ENCODE data around the gene PXT1. TPM values are rescaled to one million over a fixed set of nuclear protein-coding genes. Genes with fewer than 3 reads are reported as not detected.

PXT1 gene
- total and polyA plus RNA-seq, 2 donors (not counting 1 experiment from before 2014, with no cell fraction given) = 0.52 TPM; not detected in 1

DNA sequence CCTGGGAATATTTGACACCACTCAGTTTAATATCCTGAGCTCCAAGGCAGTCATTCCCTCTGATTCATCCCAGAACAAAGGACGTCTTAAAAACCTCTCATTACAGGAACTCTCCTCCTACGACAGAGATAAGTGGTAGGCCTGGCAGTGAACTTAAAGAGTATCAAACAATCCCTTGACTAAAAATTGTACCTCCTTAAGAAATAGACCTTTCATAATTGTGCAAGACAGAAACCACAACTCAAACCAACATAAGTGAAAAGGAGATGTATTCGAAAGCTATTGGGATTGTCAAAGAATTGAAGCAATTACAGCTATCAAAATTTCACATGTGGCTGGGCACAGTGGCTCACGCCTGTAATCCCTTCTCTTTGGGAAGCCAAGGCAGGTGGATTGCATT, 86.8 kb downstream of the PXT1 start:
- intact Hi-C loops (cut with micrococcal nuclease) = no loop called here
- no CpG with 5 or more reads among the region's 4 CpGs for WGBS (ENCODE audit: insufficient coverage)
- TF ChIP-seq EZH2 (IDR thresholded peaks at IDR 0.05; ENCODE audit: borderline replicate concordance, insufficient read depth, low read depth, low read length, poor library complexity, severe bottlenecking) = no peak
- TF ChIP-seq, protein P1, sequence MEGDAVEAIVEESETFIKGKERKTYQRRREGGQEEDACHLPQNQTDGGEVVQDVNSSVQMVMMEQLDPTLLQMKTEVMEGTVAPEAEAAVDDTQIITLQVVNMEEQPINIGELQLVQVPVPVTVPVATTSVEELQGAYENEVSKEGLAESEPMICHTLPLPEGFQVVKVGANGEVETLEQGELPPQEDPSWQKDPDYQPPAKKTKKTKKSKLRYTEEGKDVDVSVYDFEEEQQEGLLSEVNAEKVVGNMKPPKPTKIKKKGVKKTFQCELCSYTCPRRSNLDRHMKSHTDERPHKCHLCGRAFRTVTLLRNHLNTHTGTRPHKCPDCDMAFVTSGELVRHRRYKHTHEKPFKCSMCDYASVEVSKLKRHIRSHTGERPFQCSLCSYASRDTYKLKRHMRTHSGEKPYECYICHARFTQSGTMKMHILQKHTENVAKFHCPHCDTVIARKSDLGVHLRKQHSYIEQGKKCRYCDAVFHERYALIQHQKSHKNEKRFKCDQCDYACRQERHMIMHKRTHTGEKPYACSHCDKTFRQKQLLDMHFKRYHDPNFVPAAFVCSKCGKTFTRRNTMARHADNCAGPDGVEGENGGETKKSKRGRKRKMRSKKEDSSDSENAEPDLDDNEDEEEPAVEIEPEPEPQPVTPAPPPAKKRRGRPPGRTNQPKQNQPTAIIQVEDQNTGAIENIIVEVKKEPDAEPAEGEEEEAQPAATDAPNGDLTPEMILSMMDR (IDR thresholded peaks at IDR 0.05) = no peak
- Mint-ChIP-seq H3K27me3 (no peaks in the 10 kb centered on the region), H3K9me3 (ENCODE audit: insufficient read depth) (peaks cover 2% of the 10 kb centered on the region), H3K4me3 (no peak overlapping the region), H3K4me1 (peaks cover 21% of the 10 kb centered on the region), H3K27ac (no peak overlapping the region)
- no peaks in the 10 kb centered on the region for H4K20me1 ChIP-seq (ENCODE audit: control insufficient read depth, insufficient read depth, low read length, poor library complexity, severe bottlenecking)
- no peak for DNase-seq
- CTCF ChIA-PET = interaction anchor here (4.8 to 15.7 kb wide), 2 partner anchors 15 to 51 kb away, joined by 20 to 149 read pairs; no protein-coding TSS in a partner anchor
- H3K4me2 ChIP-seq (replicated peaks; ENCODE audit: low read depth, low read length, poor library complexity, severe bottlenecking) = no peak overlapping the region
- peaks cover 0 to 3% (median 0%) of the 10 kb centered on the region in 3 donors for H3K9me3 ChIP-seq (ENCODE audit: control extremely low read depth in 1 of 3, control insufficient read depth in 2 of 3, insufficient read depth in 1 of 3, low read length in 2 of 3)
- ATAC-seq (ENCODE audit: low read depth) = no peak
- H3K27me3 ChIP-seq (replicated peaks in 1 of 4; ENCODE audit: control extremely low read depth in 1 of 4, control insufficient read depth in 3 of 4, insufficient read depth in 4 of 4, low read length in 3 of 4) = no peaks in the 10 kb centered on the region
- H3K27ac ChIP-seq (ENCODE audit: low read length in 2 of 2) = no peak overlapping the region
- POLR2A ChIA-PET = no interaction called here
- H3K9ac ChIP-seq (ENCODE audit: low read length) = no peak overlapping the region
- H3K79me2 ChIP-seq (ENCODE audit: control insufficient read depth, insufficient read depth, low read length) = no peaks in the 10 kb centered on the region
- no peaks in the 10 kb centered on the region for H3K36me3 ChIP-seq (replicated peaks in 1 of 2; ENCODE audit: control extremely low read depth in 1 of 2, control insufficient read depth in 1 of 2, extremely low read depth in 1 of 2, insufficient read depth in 2 of 2, low read length in 1 of 2)
- peaks cover 16 to 22% of the 10 kb centered on the region in 2 donors for H3K4me1 ChIP-seq (ENCODE audit: control insufficient read depth in 2 of 2, insufficient read depth in 2 of 2, low read length in 2 of 2)
- no peak overlapping the region for H3K4me3 ChIP-seq (ENCODE audit: control extremely low read depth in 1 of 5, extremely low read depth in 1 of 5, insufficient read depth in 1 of 5, low read depth in 2 of 5, low read length in 4 of 5)
- H2AFZ ChIP-seq (ENCODE audit: insufficient read depth, low read depth, low read length, poor library complexity, severe bottlenecking) = no peak overlapping the region

DNA sequence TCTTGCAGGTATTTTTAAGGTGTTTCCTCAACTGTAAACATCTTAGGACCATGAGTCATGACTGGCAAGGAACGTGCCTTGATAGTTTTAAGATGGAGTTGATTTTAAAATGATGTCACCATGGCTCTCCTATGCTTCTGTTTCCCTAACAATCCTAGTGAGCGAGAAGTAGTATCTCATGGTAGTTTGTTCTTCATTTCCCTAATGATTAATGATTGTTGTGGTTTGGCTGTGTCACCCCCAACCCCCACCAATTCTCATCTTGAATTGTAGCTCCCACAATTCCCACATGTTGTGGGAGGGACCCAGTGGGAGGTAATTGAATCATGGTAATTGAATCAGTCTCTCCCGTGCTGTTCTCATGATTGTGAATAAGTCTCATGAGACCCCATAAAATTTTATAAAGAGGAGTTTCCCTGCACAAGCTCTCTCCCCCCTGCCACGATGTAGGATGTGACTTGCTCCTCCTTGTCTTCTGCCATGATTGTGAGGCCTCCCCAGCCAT, 89.2 kb downstream of the PXT1 start:
- no peak overlapping the region for H3K9ac ChIP-seq (ENCODE audit: low read length)
- Mint-ChIP-seq H3K4me3 (no peak overlapping the region), H3K27ac (no peak overlapping the region), H3K9me3 (ENCODE audit: insufficient read depth) (peaks cover 2% of the 10 kb centered on the region), H3K4me1 (peaks cover 7% of the 10 kb centered on the region), H3K27me3 (no peaks in the 10 kb centered on the region)
- POLR2A ChIA-PET = no interaction called here
- DNase-seq = no peak
- H3K27ac ChIP-seq (ENCODE audit: low read length in 2 of 2) = no peak overlapping the region
- H2AFZ ChIP-seq (ENCODE audit: insufficient read depth, low read depth, low read length, poor library complexity, severe bottlenecking) = no peak overlapping the region
- TF ChIP-seq, protein P1 (IDR thresholded peaks at IDR 0.05) = no peak
- no peak for TF ChIP-seq EZH2 (IDR thresholded peaks at IDR 0.05; ENCODE audit: borderline replicate concordance, insufficient read depth, low read depth, low read length, poor library complexity, severe bottlenecking)
- no peak for ATAC-seq (ENCODE audit: low read depth)
- CTCF ChIA-PET = interaction anchor here (4.8 to 15.7 kb wide), 2 partner anchors 13 to 49 kb away, joined by 20 to 149 read pairs; no protein-coding TSS in a partner anchor
- peaks cover 7% of the 10 kb centered on the region in 2 donors for H3K4me1 ChIP-seq (ENCODE audit: control insufficient read depth in 2 of 2, insufficient read depth in 2 of 2, low read length in 2 of 2)
- no peaks in the 10 kb centered on the region for H3K36me3 ChIP-seq (replicated peaks in 1 of 2; ENCODE audit: control extremely low read depth in 1 of 2, control insufficient read depth in 1 of 2, extremely low read depth in 1 of 2, insufficient read depth in 2 of 2, low read length in 1 of 2)
- WGBS (ENCODE audit: insufficient coverage) = 100% methylated on average over 1 of the region's 4 CpGs
- H3K4me3 ChIP-seq (ENCODE audit: control extremely low read depth in 1 of 5, extremely low read depth in 1 of 5, insufficient read depth in 1 of 5, low read depth in 2 of 5, low read length in 4 of 5) = no peak overlapping the region
- H3K4me2 ChIP-seq (replicated peaks; ENCODE audit: low read depth, low read length, poor library complexity, severe bottlenecking) = no peak overlapping the region
- H4K20me1 ChIP-seq (ENCODE audit: control insufficient read depth, insufficient read depth, low read length, poor library complexity, severe bottlenecking) = no peaks in the 10 kb centered on the region
- no peaks in the 10 kb centered on the region for H3K27me3 ChIP-seq (replicated peaks in 1 of 4; ENCODE audit: control extremely low read depth in 1 of 4, control insufficient read depth in 3 of 4, insufficient read depth in 4 of 4, low read length in 3 of 4)
- no peaks in the 10 kb centered on the region for H3K79me2 ChIP-seq (ENCODE audit: control insufficient read depth, insufficient read depth, low read length)
- H3K9me3 ChIP-seq (ENCODE audit: control extremely low read depth in 1 of 3, control insufficient read depth in 2 of 3, insufficient read depth in 1 of 3, low read length in 2 of 3) = peaks cover 0 to 3% (median 0%) of the 10 kb centered on the region in 3 donors
- intact Hi-C loops (cut with micrococcal nuclease) = no loop called here
